ENCODE measurements around the gene HAPSTR1.

The HAPSTR1 gene

DNA sequence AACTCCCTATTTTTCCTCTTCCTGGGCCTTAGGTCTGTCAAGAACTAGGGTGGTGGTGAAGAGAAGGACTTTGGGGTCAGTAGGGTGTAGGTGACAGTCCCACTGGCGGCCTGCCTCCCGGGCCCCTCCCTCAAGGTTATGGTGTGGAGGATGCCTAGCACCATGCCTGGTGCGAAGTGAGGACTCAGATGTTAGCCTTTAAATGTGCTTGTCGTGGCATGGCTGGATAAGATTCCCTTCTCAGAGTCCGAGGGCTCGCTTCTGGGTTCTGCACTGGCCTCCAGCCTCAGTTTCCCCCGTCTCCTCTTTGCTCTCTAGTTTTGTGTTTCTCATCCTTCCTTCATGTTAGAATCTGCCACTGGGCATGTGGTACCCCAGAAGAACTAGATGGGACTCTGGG lies 32.0 kb downstream of the HAPSTR1 start:
- Histone ChIP-seq H3K4me1 (ENCODE audit: low read length) (no peaks in the 10 kb centered on the region), H3K4me3 (ENCODE audit: low read length) (no peak overlapping the region), H3K9me2 (replicated peaks; ENCODE audit: insufficient read depth, low read length) (no peaks in the 10 kb centered on the region), H3F3A (ENCODE audit: insufficient read depth, low read length) (no peaks in the 10 kb centered on the region), H3K4me2 (ENCODE audit: low read depth, low read length) (no peak overlapping the region), H3K27ac (ENCODE audit: low read length) (no peak overlapping the region), H3K79me2 (ENCODE audit: low read length) (peaks cover 48% of the 10 kb centered on the region), H2AFZ (ENCODE audit: low read length) (no peak overlapping the region), H3K9me3 (replicated peaks; ENCODE audit: insufficient read depth, low read length) (no peaks in the 10 kb centered on the region), H3K27me3 (replicated peaks; ENCODE audit: insufficient read depth, low read length) (no peaks in the 10 kb centered on the region), H3K36me3 (replicated peaks; ENCODE audit: insufficient read depth, low read length) (no peaks in the 10 kb centered on the region), H4K20me1 (ENCODE audit: insufficient read depth, low read length) (peaks cover 8% of the 10 kb centered on the region; the same call in 1 of the 2 replicates), H3K9ac (ENCODE audit: low read length) (no peak overlapping the region)
- no peak for TF ChIP-seq EZH2 (optimal IDR thresholded peaks at IDR 0.05; ENCODE audit: low read depth, low read length)
- TF ChIP-seq, protein P1, sequence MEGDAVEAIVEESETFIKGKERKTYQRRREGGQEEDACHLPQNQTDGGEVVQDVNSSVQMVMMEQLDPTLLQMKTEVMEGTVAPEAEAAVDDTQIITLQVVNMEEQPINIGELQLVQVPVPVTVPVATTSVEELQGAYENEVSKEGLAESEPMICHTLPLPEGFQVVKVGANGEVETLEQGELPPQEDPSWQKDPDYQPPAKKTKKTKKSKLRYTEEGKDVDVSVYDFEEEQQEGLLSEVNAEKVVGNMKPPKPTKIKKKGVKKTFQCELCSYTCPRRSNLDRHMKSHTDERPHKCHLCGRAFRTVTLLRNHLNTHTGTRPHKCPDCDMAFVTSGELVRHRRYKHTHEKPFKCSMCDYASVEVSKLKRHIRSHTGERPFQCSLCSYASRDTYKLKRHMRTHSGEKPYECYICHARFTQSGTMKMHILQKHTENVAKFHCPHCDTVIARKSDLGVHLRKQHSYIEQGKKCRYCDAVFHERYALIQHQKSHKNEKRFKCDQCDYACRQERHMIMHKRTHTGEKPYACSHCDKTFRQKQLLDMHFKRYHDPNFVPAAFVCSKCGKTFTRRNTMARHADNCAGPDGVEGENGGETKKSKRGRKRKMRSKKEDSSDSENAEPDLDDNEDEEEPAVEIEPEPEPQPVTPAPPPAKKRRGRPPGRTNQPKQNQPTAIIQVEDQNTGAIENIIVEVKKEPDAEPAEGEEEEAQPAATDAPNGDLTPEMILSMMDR (IDR thresholded peaks at IDR 0.05; ENCODE audit: low read length) = no peak
- no peak for TF ChIP-seq EZH2phosphoT487 (IDR thresholded peaks at IDR 0.05; ENCODE audit: low read length)
- DNase-seq = no peak

DNA sequence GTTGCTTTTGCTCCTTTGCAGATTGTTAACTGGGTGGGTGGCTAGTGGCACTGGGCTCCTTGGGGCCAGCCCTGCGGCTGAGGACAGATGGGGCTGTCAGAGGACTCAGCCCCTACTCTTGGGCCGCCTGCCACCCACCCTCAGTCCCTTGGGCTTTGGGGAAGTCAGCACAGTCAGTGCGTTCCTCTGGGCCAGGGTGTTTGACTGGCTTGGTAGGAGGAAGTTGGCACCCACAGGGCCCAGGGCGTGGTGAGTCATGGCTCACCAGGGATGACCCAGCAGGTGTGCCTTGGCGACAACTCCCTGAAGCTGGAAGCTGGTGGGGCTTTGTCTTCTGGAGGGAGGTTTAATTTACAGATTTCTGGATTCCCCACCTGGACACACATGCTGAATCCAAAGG lies 32.4 kb downstream of the HAPSTR1 start:
- Histone ChIP-seq H3K4me2 (ENCODE audit: low read depth, low read length) (no peak overlapping the region), H3K4me3 (ENCODE audit: low read length) (no peak overlapping the region), H3K4me1 (ENCODE audit: low read length) (no peaks in the 10 kb centered on the region), H3K9me2 (replicated peaks; ENCODE audit: insufficient read depth, low read length) (no peaks in the 10 kb centered on the region), H3K9me3 (replicated peaks; ENCODE audit: insufficient read depth, low read length) (no peaks in the 10 kb centered on the region), H3K36me3 (replicated peaks; ENCODE audit: insufficient read depth, low read length) (no peaks in the 10 kb centered on the region), H3F3A (ENCODE audit: insufficient read depth, low read length) (no peaks in the 10 kb centered on the region), H3K27ac (ENCODE audit: low read length) (no peak overlapping the region), H3K27me3 (replicated peaks; ENCODE audit: insufficient read depth, low read length) (no peaks in the 10 kb centered on the region), H4K20me1 (ENCODE audit: insufficient read depth, low read length) (peaks cover 8% of the 10 kb centered on the region; the same call in 1 of the 2 replicates), H3K79me2 (ENCODE audit: low read length) (peaks cover 43% of the 10 kb centered on the region), H2AFZ (ENCODE audit: low read length) (no peak overlapping the region), H3K9ac (ENCODE audit: low read length) (no peak overlapping the region)
- no peak for TF ChIP-seq EZH2 (optimal IDR thresholded peaks at IDR 0.05; ENCODE audit: low read depth, low read length)
- TF ChIP-seq, protein P1 (IDR thresholded peaks at IDR 0.05; ENCODE audit: low read length) = no peak
- no peak for TF ChIP-seq EZH2phosphoT487 (IDR thresholded peaks at IDR 0.05; ENCODE audit: low read length)
- DNase-seq = no peak

DNA sequence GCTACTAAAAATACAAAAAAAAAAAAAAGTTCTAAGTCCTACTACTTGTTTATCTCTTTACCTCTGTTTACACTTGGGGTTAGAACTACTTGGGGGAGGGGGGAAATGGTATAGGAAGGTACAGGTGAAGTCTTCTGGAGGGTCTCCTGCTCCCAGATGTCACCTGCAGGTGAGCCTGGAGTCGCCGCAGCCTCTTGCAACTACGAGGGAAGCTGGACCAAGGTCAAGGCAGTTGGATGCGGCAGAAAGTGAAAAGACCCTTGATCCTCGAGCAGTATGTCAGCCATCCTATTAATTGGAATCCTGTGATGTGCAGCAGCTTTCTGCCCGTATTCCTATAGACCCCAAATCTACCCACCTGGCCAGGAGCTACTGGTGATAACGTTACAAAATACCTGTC lies 33.0 kb downstream of the HAPSTR1 start:
- Histone ChIP-seq H3K27me3 (replicated peaks; ENCODE audit: insufficient read depth, low read length) (no peaks in the 10 kb centered on the region), H3K9me3 (replicated peaks; ENCODE audit: insufficient read depth, low read length) (no peaks in the 10 kb centered on the region), H2AFZ (ENCODE audit: low read length) (no peak overlapping the region), H3K79me2 (ENCODE audit: low read length) (peaks cover 38% of the 10 kb centered on the region), H3K9ac (ENCODE audit: low read length) (no peak overlapping the region), H3K9me2 (replicated peaks; ENCODE audit: insufficient read depth, low read length) (no peaks in the 10 kb centered on the region), H3F3A (ENCODE audit: insufficient read depth, low read length) (no peaks in the 10 kb centered on the region), H4K20me1 (ENCODE audit: insufficient read depth, low read length) (peaks cover 7% of the 10 kb centered on the region; the same call in 1 of the 2 replicates), H3K27ac (ENCODE audit: low read length) (no peak overlapping the region), H3K36me3 (replicated peaks; ENCODE audit: insufficient read depth, low read length) (no peaks in the 10 kb centered on the region), H3K4me3 (ENCODE audit: low read length) (no peak overlapping the region), H3K4me1 (ENCODE audit: low read length) (no peaks in the 10 kb centered on the region), H3K4me2 (ENCODE audit: low read depth, low read length) (no peak overlapping the region)
- no peak for DNase-seq
- TF ChIP-seq, protein P1 (IDR thresholded peaks at IDR 0.05; ENCODE audit: low read length) = no peak
- TF ChIP-seq EZH2 (optimal IDR thresholded peaks at IDR 0.05; ENCODE audit: low read depth, low read length) (no peak), EZH2phosphoT487 (IDR thresholded peaks at IDR 0.05; ENCODE audit: low read length) (no peak)

All from MM.1S (cell line).